Smooth muscle cell of the brain vasculature (primary cell): ENCODE measurements around the gene SDS.

Experiments used
- DNase-seq: peaks from one replicate; pipeline ENCODE4 v3.0.0-alpha.2; 2012; ENCODE audit warnings: low read depth, low spot score

Gene SDS

DNA sequence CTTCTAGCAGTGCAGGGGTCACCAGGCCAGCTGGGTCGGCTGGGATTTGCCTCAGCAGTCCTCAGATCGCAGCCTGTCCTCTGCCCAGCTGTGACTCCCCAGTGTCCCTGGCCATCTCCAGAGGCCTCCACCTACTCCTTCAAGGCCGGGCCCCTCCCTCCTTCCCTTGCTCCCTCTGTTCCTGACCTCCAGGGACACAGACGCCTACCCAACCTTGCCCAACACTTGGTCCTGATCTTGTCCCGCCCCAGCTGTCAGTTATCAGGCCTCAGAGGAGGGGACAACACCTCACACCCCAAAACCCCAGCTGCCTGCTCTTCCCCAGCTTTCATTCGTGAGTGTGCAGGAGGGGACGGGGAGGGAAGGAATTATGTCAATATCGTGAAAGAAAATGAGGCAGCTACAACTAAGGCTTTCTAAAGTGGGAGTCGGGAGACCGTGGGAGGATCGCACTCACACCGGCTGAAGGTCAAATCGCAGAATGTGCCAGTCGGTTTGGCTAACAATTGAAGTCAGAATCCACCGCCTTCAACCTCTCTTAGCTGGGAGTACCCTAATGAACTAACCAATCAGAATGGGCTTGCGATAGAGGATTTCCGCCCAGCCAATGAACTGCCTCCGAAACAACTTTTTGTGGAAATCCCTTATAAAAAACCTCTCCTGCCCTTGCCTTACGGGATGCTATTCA lies 54.7 kb downstream of the SDS start:
- no peak for DNase-seq

DNA sequence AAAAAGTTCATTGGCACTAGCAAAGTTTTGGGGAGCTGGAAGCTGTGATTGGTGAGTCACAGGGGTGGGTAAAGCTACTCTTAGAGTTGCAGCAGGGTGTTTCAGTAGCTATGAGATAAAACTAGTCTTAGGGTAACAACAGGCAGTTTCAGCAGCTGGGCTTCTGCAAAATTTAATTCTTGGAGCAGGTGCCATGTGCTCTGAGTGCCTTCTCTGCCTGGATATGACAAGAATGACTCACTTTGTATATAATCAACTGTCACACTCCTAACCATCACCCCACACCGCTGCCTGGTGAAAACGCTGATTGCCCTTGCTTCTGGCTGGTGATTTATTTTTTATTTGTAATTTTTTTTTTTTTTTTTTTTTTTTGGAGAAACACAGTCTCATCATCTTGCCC lies 55.8 kb downstream of the SDS start:
- no peak for DNase-seq

DNA sequence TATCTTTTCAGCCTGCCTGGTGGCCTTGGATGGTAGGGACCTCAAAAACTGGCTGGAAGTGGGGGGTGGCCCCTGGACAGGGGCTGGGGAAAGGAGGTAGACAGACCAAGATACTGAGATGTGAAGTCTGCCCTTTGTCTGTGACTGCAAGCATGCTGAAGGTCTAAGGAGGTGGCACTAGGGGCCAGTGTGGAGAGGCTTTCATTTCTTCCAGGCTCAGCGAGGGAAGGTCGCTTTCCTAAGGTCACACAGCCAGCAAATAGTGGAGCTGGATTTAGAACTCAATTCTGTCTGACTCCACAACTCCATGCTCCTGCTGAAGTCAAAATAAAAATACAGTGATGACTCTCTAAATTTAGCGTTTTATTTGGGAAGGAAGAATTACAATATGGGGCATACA lies 56.6 kb downstream of the SDS start:
- DNase-seq, result no peak

DNA sequence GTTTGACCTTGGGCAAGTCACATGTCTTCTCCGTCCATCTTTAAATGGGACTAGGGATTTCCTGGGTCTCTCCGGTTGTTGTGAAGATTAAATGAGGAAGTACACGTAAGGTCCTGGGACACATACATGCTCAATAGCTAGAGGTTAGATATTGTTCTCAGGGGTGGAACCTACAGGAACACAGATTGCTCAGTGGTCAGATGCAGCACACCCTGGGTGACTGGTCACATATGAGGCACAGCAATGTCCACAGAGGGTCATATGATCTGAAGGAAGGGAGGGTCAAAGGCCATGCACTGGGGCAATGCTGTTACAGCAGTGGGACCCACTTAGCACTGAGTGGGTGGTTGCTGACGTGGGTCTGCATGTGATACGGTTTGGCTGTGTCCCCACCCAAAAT lies 57.3 kb downstream of the SDS start:
- no peak for DNase-seq

DNA sequence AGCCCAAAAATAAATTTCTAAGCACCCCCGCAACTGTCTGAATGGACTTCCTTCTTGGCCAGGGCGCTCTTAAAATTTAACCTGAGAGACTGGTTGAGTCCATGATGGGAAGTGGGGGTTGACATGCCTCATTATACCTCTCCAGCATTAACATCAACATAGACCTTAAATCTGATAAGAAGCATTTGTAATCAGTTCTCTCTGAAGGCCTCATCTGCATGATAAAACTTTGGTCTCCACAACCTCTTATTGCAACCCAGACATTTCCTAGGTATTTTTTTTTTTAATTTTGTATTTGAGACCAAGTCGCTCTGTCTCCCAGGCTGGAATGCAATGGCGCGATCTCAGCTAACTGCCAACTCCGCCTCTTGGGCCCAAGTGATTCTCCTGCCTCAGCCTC lies 58.4 kb downstream of the SDS start:
- no peak for DNase-seq
